ENCODE results near the gene IFNA16. TPM values are rescaled to one million over a fixed set of nuclear protein-coding genes. Genes with fewer than 3 reads are reported as not detected.
A peak's percentile ranks its signal among the peaks of the same experiment; 100 is the strongest.
"Not testable (repeated sequence)": the region's sequence is repeated elsewhere in the genome, so short reads cannot be mapped to it uniquely, and the experiment has no call there.

Gene IFNA16
- total RNA-seq = not detected

DNA sequence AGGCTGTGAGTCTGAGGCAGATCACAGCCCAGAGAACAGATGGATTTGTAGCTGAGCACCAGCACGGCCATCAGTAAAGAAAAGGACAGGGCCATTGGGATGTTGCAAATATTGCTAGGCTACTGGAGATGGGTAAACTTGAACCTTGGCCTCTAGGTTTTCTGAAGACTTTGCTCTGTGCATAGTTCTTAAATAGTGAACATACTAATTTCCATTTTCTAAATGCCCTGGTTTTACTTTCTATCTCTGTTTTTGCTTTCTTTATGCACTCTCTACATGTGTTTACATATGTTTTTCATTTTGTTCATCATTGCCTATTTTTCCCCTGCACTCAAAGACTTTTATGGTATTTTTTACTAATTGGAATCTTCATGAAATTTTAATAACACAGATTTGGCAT lies at the start of gene IFNA16:
Gene IFNA16, minus strand, starts transcription at position 101 of the 400 bp plus-strand sequence. Its CDS starts 6 bp downstream, at position 95.
- DNase-seq (ENCODE audit: low spot score); intact Hi-C loops (cut with DNase I); H3K27me3 ChIP-seq (replicated peaks; ENCODE audit: insufficient read depth); H3K9me3 ChIP-seq; H3K4me3 ChIP-seq; H3K36me3 ChIP-seq; H3K27ac ChIP-seq; H3K4me1 ChIP-seq (replicated peaks): not testable (repeated sequence)
- WGBS = 100% methylated on average over 1 of the region's 1 CpG

DNA sequence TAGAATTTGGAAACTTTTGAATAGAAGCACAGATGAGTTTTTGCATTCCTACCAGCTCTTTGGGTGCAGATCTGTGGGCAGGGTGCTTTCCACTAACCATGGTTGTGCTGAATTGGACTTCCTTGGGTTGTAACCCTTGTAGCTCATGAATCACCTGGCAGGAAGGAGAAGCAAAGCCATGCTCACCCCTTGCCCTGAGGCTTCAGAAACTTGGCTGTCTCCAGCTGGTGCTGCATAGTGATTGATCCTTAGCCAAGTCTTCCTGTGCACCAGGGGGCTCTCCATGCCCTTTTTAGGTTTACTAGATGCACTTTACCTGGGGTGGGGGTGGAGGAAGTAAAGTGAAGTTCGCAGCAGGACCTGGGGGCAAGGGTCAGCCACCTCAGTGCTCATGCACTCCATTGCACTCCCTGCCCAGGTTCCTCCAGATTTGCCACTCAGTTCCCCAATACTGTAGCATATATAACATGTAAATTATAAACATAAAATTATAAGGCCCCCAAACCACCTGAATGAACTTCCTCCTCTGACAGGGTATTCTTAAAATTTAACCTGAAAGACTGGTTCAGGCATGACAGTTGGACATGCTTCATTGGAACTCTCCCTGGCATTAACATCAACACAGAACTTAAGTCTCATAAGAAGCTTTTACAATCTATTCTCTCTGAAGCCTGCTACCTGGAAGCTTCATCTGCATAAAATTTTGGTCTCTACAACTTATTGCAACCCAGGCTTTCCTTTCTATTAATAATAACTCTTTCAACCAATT lies 48.5 kb upstream of the IFNA16 start:
- Histone ChIP-seq H3K36me3 (no peaks in the 10 kb centered on the region), H3K27me3 (replicated peaks; ENCODE audit: insufficient read depth) (no peaks in the 10 kb centered on the region), H3K4me1 (replicated peaks) (no peaks in the 10 kb centered on the region), H3K4me3 (no peak overlapping the region), H3K9me3 (no peaks in the 10 kb centered on the region), H3K27ac (no peak overlapping the region)
- TF ChIP-seq, protein P1, sequence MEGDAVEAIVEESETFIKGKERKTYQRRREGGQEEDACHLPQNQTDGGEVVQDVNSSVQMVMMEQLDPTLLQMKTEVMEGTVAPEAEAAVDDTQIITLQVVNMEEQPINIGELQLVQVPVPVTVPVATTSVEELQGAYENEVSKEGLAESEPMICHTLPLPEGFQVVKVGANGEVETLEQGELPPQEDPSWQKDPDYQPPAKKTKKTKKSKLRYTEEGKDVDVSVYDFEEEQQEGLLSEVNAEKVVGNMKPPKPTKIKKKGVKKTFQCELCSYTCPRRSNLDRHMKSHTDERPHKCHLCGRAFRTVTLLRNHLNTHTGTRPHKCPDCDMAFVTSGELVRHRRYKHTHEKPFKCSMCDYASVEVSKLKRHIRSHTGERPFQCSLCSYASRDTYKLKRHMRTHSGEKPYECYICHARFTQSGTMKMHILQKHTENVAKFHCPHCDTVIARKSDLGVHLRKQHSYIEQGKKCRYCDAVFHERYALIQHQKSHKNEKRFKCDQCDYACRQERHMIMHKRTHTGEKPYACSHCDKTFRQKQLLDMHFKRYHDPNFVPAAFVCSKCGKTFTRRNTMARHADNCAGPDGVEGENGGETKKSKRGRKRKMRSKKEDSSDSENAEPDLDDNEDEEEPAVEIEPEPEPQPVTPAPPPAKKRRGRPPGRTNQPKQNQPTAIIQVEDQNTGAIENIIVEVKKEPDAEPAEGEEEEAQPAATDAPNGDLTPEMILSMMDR (IDR thresholded peaks at IDR 0.05) = no peak
- TF ChIP-seq POLR2A (IDR thresholded peaks at IDR 0.05) (no peak), POLR2AphosphoS5 (IDR thresholded peaks at IDR 0.05) (no peak)
- DNase-seq (ENCODE audit: low spot score) = peak; percentile 26
- intact Hi-C loops (cut with DNase I) = no loop called here
- 19% methylated on average over 1 of the region's 1 CpG for WGBS

DNA sequence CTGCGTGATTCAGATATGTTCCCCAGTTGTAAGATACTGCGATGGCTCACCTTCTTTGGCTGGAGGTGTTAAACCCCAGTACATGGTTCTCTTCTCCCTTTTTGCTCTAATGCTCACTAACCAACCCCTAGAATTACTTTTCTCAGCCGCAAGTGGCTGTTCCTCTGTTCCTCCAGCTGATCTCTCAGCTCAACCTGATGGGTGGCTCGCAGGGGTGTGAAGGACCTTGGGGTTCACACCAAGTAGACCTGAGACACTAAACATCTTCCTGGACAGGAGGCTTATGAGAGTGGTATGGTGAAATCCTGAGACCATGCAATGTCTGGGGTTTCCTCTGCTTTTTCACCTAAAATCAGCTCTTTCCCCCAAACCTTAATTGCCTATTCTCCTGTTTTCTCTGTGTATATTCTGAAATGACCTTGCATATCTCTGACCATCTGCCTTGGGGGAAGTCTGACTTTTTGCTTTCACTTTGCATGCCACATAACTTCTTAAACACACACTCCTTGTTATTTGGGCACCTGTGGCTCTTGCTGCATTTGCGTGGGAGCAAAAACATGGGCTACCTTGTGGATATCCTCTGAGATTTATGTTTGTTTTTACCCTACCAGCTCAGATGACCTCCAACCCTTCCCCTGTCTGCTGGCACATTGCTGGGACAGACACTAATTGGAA lies 38.6 kb upstream of the IFNA16 start:
- Histone ChIP-seq H3K36me3 (no peaks in the 10 kb centered on the region), H3K27ac (no peak overlapping the region), H3K27me3 (replicated peaks; ENCODE audit: insufficient read depth) (no peaks in the 10 kb centered on the region), H3K4me1 (replicated peaks) (no peaks in the 10 kb centered on the region), H3K9me3 (no peaks in the 10 kb centered on the region), H3K4me3 (no peak overlapping the region)
- 88% methylated on average over 5 of the region's 5 CpGs for WGBS
- intact Hi-C loops (cut with DNase I) = no loop called here
- no peak for DNase-seq (ENCODE audit: low spot score)
- TF ChIP-seq, protein P1 (IDR thresholded peaks at IDR 0.05) = no peak
- TF ChIP-seq POLR2A (IDR thresholded peaks at IDR 0.05) (no peak), POLR2AphosphoS5 (IDR thresholded peaks at IDR 0.05) (no peak)

DNA sequence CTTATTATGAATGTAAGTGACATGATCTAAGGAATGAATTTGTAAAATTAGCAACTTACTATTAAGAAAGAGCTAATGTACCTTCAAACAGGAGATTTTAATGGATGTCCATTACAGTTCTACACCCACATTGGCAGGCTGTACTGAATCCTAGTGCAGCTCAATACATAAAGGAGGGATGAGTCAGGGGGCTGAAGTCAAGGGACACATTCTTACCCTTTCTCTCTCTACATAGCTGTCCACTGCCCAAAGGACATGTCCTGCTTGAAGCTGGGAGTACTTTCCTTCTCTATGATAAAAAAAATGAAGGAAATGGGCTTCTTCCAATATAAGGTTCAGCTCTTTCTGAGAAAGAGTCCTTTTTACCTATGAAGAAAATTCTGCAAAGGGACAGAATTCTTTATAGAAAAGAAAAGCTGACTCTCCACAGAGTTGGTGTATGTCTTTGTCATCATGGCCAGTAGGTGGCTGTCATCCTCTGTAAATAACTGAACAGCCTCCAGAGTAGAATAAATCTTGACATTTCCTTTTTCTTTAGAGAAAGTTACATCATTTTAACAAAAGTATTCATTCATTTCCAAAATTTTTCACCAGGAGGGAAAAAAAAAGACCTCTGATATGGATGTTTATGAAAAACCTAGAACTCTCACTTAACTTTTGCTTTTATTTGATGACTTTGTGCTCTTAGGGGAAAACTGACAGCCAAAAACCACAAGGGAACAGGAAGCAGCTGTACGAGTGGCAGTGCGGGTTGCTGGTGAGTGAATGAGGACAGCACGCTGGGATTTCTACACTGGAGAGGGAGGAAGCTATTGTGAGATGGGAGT lies 35.8 kb upstream of the IFNA16 start:
- intact Hi-C loops (cut with DNase I) = no loop called here
- WGBS = 0% methylated on average over 3 of the region's 3 CpGs
- no peaks in the 10 kb centered on the region for H3K9me3 ChIP-seq
- peak; percentile 30 for DNase-seq (ENCODE audit: low spot score)
- no peaks in the 10 kb centered on the region for H3K36me3 ChIP-seq
- H3K27ac ChIP-seq = no peak overlapping the region
- no peaks in the 10 kb centered on the region for H3K27me3 ChIP-seq (replicated peaks; ENCODE audit: insufficient read depth)
- peak; percentile 8 for TF ChIP-seq POLR2AphosphoS5 (IDR thresholded peaks at IDR 0.05)
- TF ChIP-seq, protein P1 (IDR thresholded peaks at IDR 0.05) = peak; percentile 34 to 70 (median 64)
- no peak for TF ChIP-seq POLR2A (IDR thresholded peaks at IDR 0.05)
- H3K4me1 ChIP-seq (replicated peaks) = no peaks in the 10 kb centered on the region
- no peak overlapping the region for H3K4me3 ChIP-seq

DNA sequence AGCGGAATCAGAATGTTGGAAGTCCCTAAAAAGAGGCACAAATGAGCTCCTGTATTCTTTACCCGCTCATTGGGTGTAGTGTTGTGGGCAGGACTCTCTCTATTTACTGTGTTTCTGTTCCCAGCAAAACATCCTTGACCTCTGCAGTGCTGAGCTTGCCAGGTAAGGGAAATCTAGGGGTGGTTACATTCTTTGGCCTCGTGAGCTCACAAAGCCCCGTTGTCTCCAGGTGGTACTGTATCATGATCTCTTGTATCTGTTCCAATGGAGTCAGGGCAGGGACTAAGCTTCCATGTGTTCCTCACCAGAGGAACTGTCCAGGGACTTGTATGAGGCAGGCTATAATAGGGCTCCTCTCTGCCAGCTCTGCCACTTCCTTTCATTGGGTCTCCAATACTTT lies 34.5 kb upstream of the IFNA16 start:
- Histone ChIP-seq H3K36me3 (no peaks in the 10 kb centered on the region), H3K9me3 (no peaks in the 10 kb centered on the region), H3K27me3 (replicated peaks; ENCODE audit: insufficient read depth) (no peaks in the 10 kb centered on the region), H3K4me1 (replicated peaks) (no peaks in the 10 kb centered on the region), H3K27ac (no peak overlapping the region), H3K4me3 (no peak overlapping the region)
- WGBS = 65% methylated on average over 4 of the region's 4 CpGs
- TF ChIP-seq, protein P1 (IDR thresholded peaks at IDR 0.05) = no peak
- TF ChIP-seq POLR2A (IDR thresholded peaks at IDR 0.05) = no peak
- TF ChIP-seq POLR2AphosphoS5 (IDR thresholded peaks at IDR 0.05) = no peak
- intact Hi-C loops (cut with DNase I) = no loop called here
- DNase-seq (ENCODE audit: low spot score) = no peak

All from prostate gland (tissue), 2 donors.